A549 (cell line): Measurements from ENCODE around the gene MTHFSD.

Experiments
- CHD4 ChIP-seq: fragments of 200-600 bp; sonication (generic); IDR thresholded peaks from 2 replicates; pipeline ENCODE4 v1.6.1; 2016; ENCODE audit warnings: antibody characterized with exemption, mild to moderate bottlenecking, borderline replicate concordance
- EP300 ChIP-seq, 2 experiments: fragments of >200 bp; sonication (Bioruptor Twin); formaldehyde crosslinking; IDR thresholded peaks; 2 replicates in 1 of 2; 3 replicates in 1 of 2; pipeline ENCODE4 v1.6.1; 2016 to 2017
- HOXA7 ChIP-seq: fragments of 250-450 bp; sonication (Bioruptor Pico); IDR thresholded peaks from 2 replicates; pipeline ENCODE4 v1.5.0; 2020; ENCODE audit warnings: mild to moderate bottlenecking, moderate library complexity
- POLR2A ChIP-seq: IDR thresholded peaks from 2 replicates; pipeline ENCODE4 v1.6.1; 2012; ENCODE audit warnings: mild to moderate bottlenecking, low read length
- SMC3 ChIP-seq: fragments of >200 bp; sonication (Bioruptor Twin); formaldehyde crosslinking; IDR thresholded peaks from 3 replicates; pipeline ENCODE4 v1.6.1; 2018; ENCODE audit warnings: inconsistent platforms
- TF ChIP-seq, protein P1 (sequence below): fragments of >200 bp; sonication (Bioruptor Twin); formaldehyde crosslinking; IDR thresholded peaks from 3 replicates; pipeline ENCODE4 v1.6.1; 2016
- TF ChIP-seq, protein P2 (sequence below): fragments of >200 bp; sonication (Bioruptor Twin); formaldehyde crosslinking; IDR thresholded peaks from 3 replicates; pipeline ENCODE4 v1.5.1; 2016
- TF ChIP-seq, protein P3 (sequence below): fragments of 200-600 bp; sonication (generic); IDR thresholded peaks from 2 replicates; pipeline ENCODE4 v1.6.1; 2016; ENCODE audit warnings: antibody characterized with exemption, mild to moderate bottlenecking, moderate library complexity

DNA sequence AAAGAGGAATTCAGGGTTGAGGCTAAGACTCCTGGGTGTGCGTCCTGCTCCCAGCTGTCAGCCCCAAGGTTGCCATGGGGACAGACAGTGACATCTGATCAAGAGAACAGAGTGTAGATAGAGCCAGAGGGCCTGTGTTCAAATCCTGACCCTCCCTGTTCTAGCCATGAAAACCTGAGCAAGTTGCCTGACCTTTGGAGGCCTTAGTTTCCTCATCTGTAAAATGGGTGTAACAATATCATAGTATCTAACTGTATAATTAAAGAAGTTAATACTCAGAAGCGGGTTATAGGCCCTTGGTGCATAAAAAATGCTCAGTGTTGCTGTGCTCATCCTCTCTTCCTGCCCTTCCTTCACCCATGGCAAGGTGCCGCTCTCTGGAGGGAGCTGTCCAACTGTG is 73.4 kb downstream of the MTHFSD start:
- TF ChIP-seq POLR2A: no peak
- TF ChIP-seq, protein P1, sequence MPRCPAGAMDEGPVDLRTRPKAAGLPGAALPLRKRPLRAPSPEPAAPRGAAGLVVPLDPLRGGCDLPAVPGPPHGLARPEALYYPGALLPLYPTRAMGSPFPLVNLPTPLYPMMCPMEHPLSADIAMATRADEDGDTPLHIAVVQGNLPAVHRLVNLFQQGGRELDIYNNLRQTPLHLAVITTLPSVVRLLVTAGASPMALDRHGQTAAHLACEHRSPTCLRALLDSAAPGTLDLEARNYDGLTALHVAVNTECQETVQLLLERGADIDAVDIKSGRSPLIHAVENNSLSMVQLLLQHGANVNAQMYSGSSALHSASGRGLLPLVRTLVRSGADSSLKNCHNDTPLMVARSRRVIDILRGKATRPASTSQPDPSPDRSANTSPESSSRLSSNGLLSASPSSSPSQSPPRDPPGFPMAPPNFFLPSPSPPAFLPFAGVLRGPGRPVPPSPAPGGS: no peak
- TF ChIP-seq, protein P2, sequence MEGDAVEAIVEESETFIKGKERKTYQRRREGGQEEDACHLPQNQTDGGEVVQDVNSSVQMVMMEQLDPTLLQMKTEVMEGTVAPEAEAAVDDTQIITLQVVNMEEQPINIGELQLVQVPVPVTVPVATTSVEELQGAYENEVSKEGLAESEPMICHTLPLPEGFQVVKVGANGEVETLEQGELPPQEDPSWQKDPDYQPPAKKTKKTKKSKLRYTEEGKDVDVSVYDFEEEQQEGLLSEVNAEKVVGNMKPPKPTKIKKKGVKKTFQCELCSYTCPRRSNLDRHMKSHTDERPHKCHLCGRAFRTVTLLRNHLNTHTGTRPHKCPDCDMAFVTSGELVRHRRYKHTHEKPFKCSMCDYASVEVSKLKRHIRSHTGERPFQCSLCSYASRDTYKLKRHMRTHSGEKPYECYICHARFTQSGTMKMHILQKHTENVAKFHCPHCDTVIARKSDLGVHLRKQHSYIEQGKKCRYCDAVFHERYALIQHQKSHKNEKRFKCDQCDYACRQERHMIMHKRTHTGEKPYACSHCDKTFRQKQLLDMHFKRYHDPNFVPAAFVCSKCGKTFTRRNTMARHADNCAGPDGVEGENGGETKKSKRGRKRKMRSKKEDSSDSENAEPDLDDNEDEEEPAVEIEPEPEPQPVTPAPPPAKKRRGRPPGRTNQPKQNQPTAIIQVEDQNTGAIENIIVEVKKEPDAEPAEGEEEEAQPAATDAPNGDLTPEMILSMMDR: no peak
- TF ChIP-seq, protein P3, sequence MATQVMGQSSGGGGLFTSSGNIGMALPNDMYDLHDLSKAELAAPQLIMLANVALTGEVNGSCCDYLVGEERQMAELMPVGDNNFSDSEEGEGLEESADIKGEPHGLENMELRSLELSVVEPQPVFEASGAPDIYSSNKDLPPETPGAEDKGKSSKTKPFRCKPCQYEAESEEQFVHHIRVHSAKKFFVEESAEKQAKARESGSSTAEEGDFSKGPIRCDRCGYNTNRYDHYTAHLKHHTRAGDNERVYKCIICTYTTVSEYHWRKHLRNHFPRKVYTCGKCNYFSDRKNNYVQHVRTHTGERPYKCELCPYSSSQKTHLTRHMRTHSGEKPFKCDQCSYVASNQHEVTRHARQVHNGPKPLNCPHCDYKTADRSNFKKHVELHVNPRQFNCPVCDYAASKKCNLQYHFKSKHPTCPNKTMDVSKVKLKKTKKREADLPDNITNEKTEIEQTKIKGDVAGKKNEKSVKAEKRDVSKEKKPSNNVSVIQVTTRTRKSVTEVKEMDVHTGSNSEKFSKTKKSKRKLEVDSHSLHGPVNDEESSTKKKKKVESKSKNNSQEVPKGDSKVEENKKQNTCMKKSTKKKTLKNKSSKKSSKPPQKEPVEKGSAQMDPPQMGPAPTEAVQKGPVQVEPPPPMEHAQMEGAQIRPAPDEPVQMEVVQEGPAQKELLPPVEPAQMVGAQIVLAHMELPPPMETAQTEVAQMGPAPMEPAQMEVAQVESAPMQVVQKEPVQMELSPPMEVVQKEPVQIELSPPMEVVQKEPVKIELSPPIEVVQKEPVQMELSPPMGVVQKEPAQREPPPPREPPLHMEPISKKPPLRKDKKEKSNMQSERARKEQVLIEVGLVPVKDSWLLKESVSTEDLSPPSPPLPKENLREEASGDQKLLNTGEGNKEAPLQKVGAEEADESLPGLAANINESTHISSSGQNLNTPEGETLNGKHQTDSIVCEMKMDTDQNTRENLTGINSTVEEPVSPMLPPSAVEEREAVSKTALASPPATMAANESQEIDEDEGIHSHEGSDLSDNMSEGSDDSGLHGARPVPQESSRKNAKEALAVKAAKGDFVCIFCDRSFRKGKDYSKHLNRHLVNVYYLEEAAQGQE: no peak
- TF ChIP-seq CHD4: no peak
- TF ChIP-seq HOXA7: no peak
- TF ChIP-seq EP300 (IDR thresholded peaks at IDR 0.05): no peak
- TF ChIP-seq SMC3: no peak
